ENCODE measurements around the gene AHSG. TPM values are rescaled to one million over a fixed set of nuclear protein-coding genes. Genes with fewer than 3 reads are reported as not detected.
A peak's percentile ranks its signal among the peaks of the same experiment; 100 is the strongest.
"Not testable (repeated sequence)": the region's sequence is repeated elsewhere in the genome, so short reads cannot be mapped to it uniquely, and the experiment has no call there.

The AHSG gene
- total RNA-seq: not detected in 2 replicates

GRCh38 chr3:186612721-186613636 lies at the start of gene AHSG:
Gene AHSG, plus strand, starts transcription at chr3:186613060. Its CDS starts 82 bp downstream, at chr3:186613142.
- TF ChIP-seq CTCF (IDR thresholded peaks at IDR 0.05): no peak
- H3K27me3 Mint-ChIP-seq: peaks cover 28% of the 10 kb centered on the region
- ChIA-PET CTCF (interaction anchor here (1.6 to 7.7 kb wide), 3 partner anchors 10 to 633 kb away, joined by 4 to 187 read pairs (median 98); no protein-coding TSS in a partner anchor), POLR2A (no interaction called here)
- H3K4me1 Mint-ChIP-seq: peaks cover 16% of the 10 kb centered on the region
- ATAC-seq (ENCODE audit: low read depth): no peak
- no peaks in the 10 kb centered on the region for H3K9me3 Mint-ChIP-seq
- no peak for DNase-seq
- H3K27ac Mint-ChIP-seq: no peak within 1 kb of the TSS
- intact Hi-C loops (cut with micrococcal nuclease): loop anchor here (10.0 kb wide), 1 partner anchor 948 kb away; no protein-coding TSS in a partner anchor
- H3K36me3 Mint-ChIP-seq (ENCODE audit: low read depth): no peaks in the 10 kb centered on the region
- H3K4me3 Mint-ChIP-seq: no peak within 1 kb of the TSS

- H3K9me3 Mint-ChIP-seq: no peaks in the 10 kb centered on the region
- no peak for ATAC-seq (ENCODE audit: low read depth)
- intact Hi-C loops (cut with micrococcal nuclease): no loop called here
- TF ChIP-seq CTCF (IDR thresholded peaks at IDR 0.05): no peak
- no peak overlapping the region for H3K27ac Mint-ChIP-seq
- ChIA-PET CTCF (interaction anchor here (2.0 kb wide), 1 partner anchor 621 kb away, joined by 6 read pairs; no protein-coding TSS in a partner anchor), POLR2A (interaction anchor here (1.3 kb wide), 1 partner anchor 626 kb away, joined by 5 read pairs; the partner anchor contains the start of gene TRA2B)
- H3K4me3 Mint-ChIP-seq: no peak overlapping the region
- peaks cover 31% of the 10 kb centered on the region for H3K36me3 Mint-ChIP-seq (ENCODE audit: low read depth)
- peaks cover 47% of the 10 kb centered on the region for H3K4me1 Mint-ChIP-seq
- H3K27me3 Mint-ChIP-seq: no peaks in the 10 kb centered on the region
- no peak for DNase-seq
These were observed 48.3 kb upstream of the AHSG start for GRCh38 chr3:186564586-186564985.

- Mint-ChIP-seq H3K9me3 (no peaks in the 10 kb centered on the region), H3K36me3 (ENCODE audit: low read depth) (peaks cover 38% of the 10 kb centered on the region), H3K4me1 (peaks cover 63% of the 10 kb centered on the region), H3K27ac (peak overlapping the region; percentile 96), H3K27me3 (no peaks in the 10 kb centered on the region), H3K4me3 (peak overlapping the region; percentile 94)
- no peak for ATAC-seq (ENCODE audit: low read depth)
- intact Hi-C loops (cut with micrococcal nuclease): loop anchor here (1.0 to 5.0 kb wide), 4 partner anchors 261 to 980 kb away; partner anchors contain the start of genes ETV5, SENP2 and TRA2B
- CTCF ChIA-PET: interaction anchor here (1.2 to 2.0 kb wide), 2 partner anchors 311 to 623 kb away, joined by 6 to 7 read pairs; no protein-coding TSS in a partner anchor
- no peak for TF ChIP-seq CTCF (IDR thresholded peaks at IDR 0.05)
- DNase-seq: no peak
- POLR2A ChIA-PET: interaction anchor here (1.2 to 6.1 kb wide), 6 partner anchors 27 to 630 kb away, joined by 4 to 66 read pairs (median 6); partner anchors contain the start of genes EIF4A2 and TRA2B
These were observed 46.1 kb upstream of the AHSG start for GRCh38 chr3:186566772-186567071.

GRCh38 chr3:186567072-186567921 lies 45.6 kb upstream of the AHSG start, which contains the start of gene TBCCD1:
Gene TBCCD1, minus strand, starts transcription at chr3:186567339. Its CDS starts 3,010 bp downstream, at chr3:186564329.
- Mint-ChIP-seq H3K36me3 (ENCODE audit: low read depth) (peaks cover 34% of the 10 kb centered on the region), H3K9me3 (no peaks in the 10 kb centered on the region), H3K27ac (peak within 1 kb of the TSS; percentile 96), H3K4me3 (peak within 1 kb of the TSS; percentile 94), H3K27me3 (no peaks in the 10 kb centered on the region), H3K4me1 (peaks cover 63% of the 10 kb centered on the region)
- ChIA-PET POLR2A (interaction anchor here (0.7 to 6.1 kb wide), 13 partner anchors 10 to 1686 kb away, joined by 3 to 66 read pairs (median 5); partner anchors contain the start of genes EIF4A2 and TRA2B), CTCF (interaction anchor here (1.2 to 1.6 kb wide), 3 partner anchors 27 to 624 kb away, joined by 7 to 8 read pairs (median 7); no protein-coding TSS in a partner anchor)
- no peak for TF ChIP-seq CTCF (IDR thresholded peaks at IDR 0.05)
- intact Hi-C loops (cut with micrococcal nuclease): loop anchor here (1.0 to 5.0 kb wide), 4 partner anchors 260 to 981 kb away; partner anchors contain the start of genes ETV5, SENP2 and TRA2B
- DNase-seq: peak; percentile 99
- peak; percentile 59 for ATAC-seq (ENCODE audit: low read depth)

GRCh38 chr3:186569361-186569760 lies 43.5 kb upstream of the AHSG start:
- not testable (repeated sequence) for ATAC-seq (ENCODE audit: low read depth); H3K9me3 Mint-ChIP-seq; H3K27me3 Mint-ChIP-seq; DNase-seq
- CTCF ChIA-PET: interaction anchor here (0.9 to 1.2 kb wide), 2 partner anchors 35 to 328 kb away, joined by 3 to 4 read pairs; no protein-coding TSS in a partner anchor
- H3K4me1 Mint-ChIP-seq: peaks cover 56% of the 10 kb centered on the region
- H3K36me3 Mint-ChIP-seq (ENCODE audit: low read depth): peaks cover 39% of the 10 kb centered on the region
- peak overlapping the region; percentile 97 for H3K27ac Mint-ChIP-seq
- intact Hi-C loops (cut with micrococcal nuclease): loop anchor here (5.0 kb wide), 1 partner anchor 258 kb away; no protein-coding TSS in a partner anchor
- POLR2A ChIA-PET: interaction anchor here (0.7 to 6.1 kb wide), 6 partner anchors 36 to 1729 kb away, joined by 7 to 66 read pairs (median 16); partner anchors contain the start of genes EIF4A2 and TRA2B
- peak overlapping the region; percentile 94 for H3K4me3 Mint-ChIP-seq
